T47D (cell line): Measurements from ENCODE around the gene SNAPC3.
"Not testable (repeated sequence)": the region's sequence is repeated elsewhere in the genome, so short reads cannot be mapped to it uniquely, and the experiment has no call there.

Experiments used
- DNase-seq, 2 experiments: peaks; one replicate each; pipeline versions ENCODE4 v3.0.0 to v3.0.0-alpha.2; 2011 to 2012; ENCODE audit warnings: low read depth in 1 of 2, low spot score in 1 of 2
- JUND ChIP-seq: IDR thresholded peaks from 2 replicates; pipeline ENCODE4 v1.6.1; 2012; ENCODE audit warnings: low read depth
- in situ Hi-C: cut with HindIII; loops from 2 replicates; pipeline ENCODE4 v1.10.0; 2016; ENCODE audit warnings: low sequenced_read_pairs, low pct_unique_long_range_greater_than_20kb

SNAPC3 gene

GRCh38 chr9:15400281-15400941 lies 22.3 kb upstream of the SNAPC3 start:
- no peak for DNase-seq
- TF ChIP-seq JUND, result no peak
- in situ Hi-C loops, result no loop called here

GRCh38 chr9:15401266-15401665 lies 21.4 kb upstream of the SNAPC3 start:
- peak in 1 of 2 experiments; percentile 97 for DNase-seq
- in situ Hi-C loops, result no loop called here
- peak; percentile 45; the same call in 1 of the 2 replicates for TF ChIP-seq JUND

GRCh38 chr9:15403155-15403554 lies 19.5 kb upstream of the SNAPC3 start:
- in situ Hi-C loops, result no loop called here
- TF ChIP-seq JUND, result no peak
- DNase-seq, result no peak

- DNase-seq, result no peak
- in situ Hi-C loops, result no loop called here
- TF ChIP-seq JUND, result no peak
Measured at GRCh38 chr9:15404171-15404570, 18.5 kb upstream of the SNAPC3 start.

GRCh38 chr9:15416880-15417279 lies 5.8 kb upstream of the SNAPC3 start:
- DNase-seq, result peak; percentile 34 to 87
- no peak for TF ChIP-seq JUND
- in situ Hi-C loops, result no loop called here

- no peak for DNase-seq
- TF ChIP-seq JUND, result no peak
- in situ Hi-C loops, result no loop called here
Measured at GRCh38 chr9:15417626-15418025, 5.0 kb upstream of the SNAPC3 start.

GRCh38 chr9:15420796-15421195 lies 1.9 kb upstream of the SNAPC3 start:
- TF ChIP-seq JUND, result no peak
- DNase-seq, result no peak
- in situ Hi-C loops, result no loop called here

GRCh38 chr9:15421532-15421931 lies 1.1 kb upstream of the SNAPC3 start:
- no peak for DNase-seq
- TF ChIP-seq JUND, result no peak
- in situ Hi-C loops, result no loop called here

- TF ChIP-seq JUND, result no peak
- DNase-seq, result no peak
- in situ Hi-C loops, result no loop called here
Measured at GRCh38 chr9:15421990-15422371, 695 bp upstream of the SNAPC3 start.

GRCh38 chr9:15423231-15423985 lies 732 bp downstream of the SNAPC3 start:
- in situ Hi-C loops, result no loop called here
- no peak for TF ChIP-seq JUND
- peak in 1 of 2 experiments; percentile 34 for DNase-seq

GRCh38 chr9:15426019-15426418 lies 3.3 kb downstream of the SNAPC3 start:
- in situ Hi-C loops, result no loop called here
- no peak for DNase-seq
- no peak for TF ChIP-seq JUND

GRCh38 chr9:15427702-15428101 lies 5.0 kb downstream of the SNAPC3 start:
- in situ Hi-C loops, DNase-seq: not testable (repeated sequence)
